Cerebellar nuclear complex (tissue), 1 donor: ENCODE results near the gene DLGAP4.

ENCODE experiments used
- DNase-seq, 2 experiments: peaks; one replicate each; lab custom pipeline; 2025; lab: John Stamatoyannopoulos, UW

The DLGAP4 gene

GRCh38 chr20:36333841-36334240, 27.7 kb downstream of the DLGAP4 start:
- no peak for DNase-seq

- no peak for DNase-seq
Observed at GRCh38 chr20:36334281-36335205, 28.4 kb downstream of the DLGAP4 start.

- no peak for DNase-seq
Observed at GRCh38 chr20:36335206-36335870, 29.2 kb downstream of the DLGAP4 start.

- DNase-seq, result no peak
Observed at GRCh38 chr20:36336204-36336603, 30.1 kb downstream of the DLGAP4 start.

- DNase-seq, result no peak
Observed at GRCh38 chr20:36336954-36337704, 31.0 kb downstream of the DLGAP4 start.

- no peak for DNase-seq
Observed at GRCh38 chr20:36337886-36338285, 31.7 kb downstream of the DLGAP4 start.

- DNase-seq, result no peak
Observed at GRCh38 chr20:36339646-36340592, 33.8 kb downstream of the DLGAP4 start.

GRCh38 chr20:36340593-36340990, 34.5 kb downstream of the DLGAP4 start:
- no peak for DNase-seq

GRCh38 chr20:36341331-36342020, 35.3 kb downstream of the DLGAP4 start:
- DNase-seq, result no peak

GRCh38 chr20:36342331-36343120, 36.4 kb downstream of the DLGAP4 start:
- no peak for DNase-seq

- DNase-seq, result no peak
Observed at GRCh38 chr20:36343641-36344040, 37.5 kb downstream of the DLGAP4 start.

GRCh38 chr20:36344517-36345132, 38.5 kb downstream of the DLGAP4 start:
- DNase-seq, result no peak

- DNase-seq, result no peak
Observed at GRCh38 chr20:36346256-36346655, 40.1 kb downstream of the DLGAP4 start.

GRCh38 chr20:36349384-36350170, 43.4 kb downstream of the DLGAP4 start:
- DNase-seq, result no peak

- DNase-seq, result no peak
Observed at GRCh38 chr20:36350439-36350838, 44.3 kb downstream of the DLGAP4 start.

- no peak for DNase-seq
Observed at GRCh38 chr20:36351937-36352336, 45.8 kb downstream of the DLGAP4 start.

GRCh38 chr20:36352843-36353553, 46.9 kb downstream of the DLGAP4 start:
- DNase-seq, result no peak

GRCh38 chr20:36353740-36354139, 47.6 kb downstream of the DLGAP4 start:
- no peak for DNase-seq
